GF-D8 (cell line): Measurements from ENCODE around the gene SF3A1.
"Not testable (repeated sequence)": the region's sequence is repeated elsewhere in the genome, so short reads cannot be mapped to it uniquely, and the experiment has no call there.

Source experiments
- DNase-seq: peaks from one replicate; lab custom pipeline; 2025; lab: John Stamatoyannopoulos, UW

Gene SF3A1

DNA sequence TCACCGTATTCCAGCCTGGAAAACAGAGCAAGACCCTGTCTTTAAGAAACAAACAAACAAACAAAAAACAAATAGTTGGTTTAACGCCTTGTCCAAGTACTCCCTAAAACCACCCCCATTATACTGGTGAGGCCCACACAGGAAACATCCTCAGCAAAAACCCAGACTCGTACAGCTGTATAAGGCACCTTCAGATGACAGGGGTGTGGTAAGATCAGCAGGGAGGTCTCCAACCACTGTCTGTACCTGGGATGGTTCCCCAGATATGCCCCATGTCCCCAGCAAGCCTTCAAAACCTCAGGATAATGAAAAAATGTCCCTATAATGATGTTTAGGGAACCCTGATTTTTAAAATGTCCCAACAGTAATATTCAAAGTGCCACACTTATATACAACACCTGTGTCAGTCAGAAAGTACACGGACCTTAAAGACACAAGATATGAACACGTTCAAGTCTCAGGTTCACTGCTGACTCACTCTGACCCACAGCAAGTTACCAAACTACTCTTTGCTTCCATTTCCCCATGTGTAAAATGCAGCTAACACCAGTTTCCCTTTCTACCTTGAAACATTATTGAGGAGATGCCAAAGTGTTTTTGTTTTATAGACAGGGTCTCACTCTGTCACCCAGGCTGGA is 9.3 kb downstream of the SF3A1 start:
- no peak for DNase-seq

DNA sequence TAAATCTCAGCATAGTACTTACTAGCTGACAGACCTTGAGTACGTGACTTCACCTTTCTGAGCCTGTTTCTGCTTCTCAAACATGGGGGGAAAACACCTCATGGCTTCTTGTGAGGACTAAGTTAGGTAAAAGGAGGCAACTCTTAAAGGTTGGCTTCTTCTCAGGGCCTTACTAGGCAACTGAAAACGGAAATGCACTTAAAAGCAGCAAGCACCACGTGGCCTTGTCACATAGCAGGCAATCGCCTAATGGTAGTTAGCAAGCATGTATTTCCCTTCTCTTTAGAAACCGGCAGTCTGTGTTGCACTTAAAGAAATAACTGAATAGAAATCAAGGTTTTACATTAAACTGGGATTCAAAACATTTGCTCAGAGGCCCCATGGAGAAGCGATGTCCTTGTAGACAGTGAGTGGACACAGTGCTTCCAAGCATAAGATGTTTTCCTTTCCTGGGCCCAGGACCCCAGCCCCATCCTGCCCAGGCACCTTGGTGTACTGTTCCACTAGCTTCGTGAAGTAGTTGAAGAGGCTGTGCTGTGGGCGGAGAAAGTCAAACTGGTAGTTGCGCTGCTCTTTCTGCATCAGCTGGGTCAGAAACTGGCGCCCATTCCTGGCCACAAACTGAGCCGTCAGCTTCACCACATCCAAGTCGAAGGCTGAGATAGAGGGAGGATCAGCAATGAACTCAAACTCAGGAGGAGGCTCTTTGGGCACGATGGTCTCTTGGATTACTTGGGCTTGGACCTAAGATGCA is 12.1 kb downstream of the SF3A1 start:
- DNase-seq, result no peak

DNA sequence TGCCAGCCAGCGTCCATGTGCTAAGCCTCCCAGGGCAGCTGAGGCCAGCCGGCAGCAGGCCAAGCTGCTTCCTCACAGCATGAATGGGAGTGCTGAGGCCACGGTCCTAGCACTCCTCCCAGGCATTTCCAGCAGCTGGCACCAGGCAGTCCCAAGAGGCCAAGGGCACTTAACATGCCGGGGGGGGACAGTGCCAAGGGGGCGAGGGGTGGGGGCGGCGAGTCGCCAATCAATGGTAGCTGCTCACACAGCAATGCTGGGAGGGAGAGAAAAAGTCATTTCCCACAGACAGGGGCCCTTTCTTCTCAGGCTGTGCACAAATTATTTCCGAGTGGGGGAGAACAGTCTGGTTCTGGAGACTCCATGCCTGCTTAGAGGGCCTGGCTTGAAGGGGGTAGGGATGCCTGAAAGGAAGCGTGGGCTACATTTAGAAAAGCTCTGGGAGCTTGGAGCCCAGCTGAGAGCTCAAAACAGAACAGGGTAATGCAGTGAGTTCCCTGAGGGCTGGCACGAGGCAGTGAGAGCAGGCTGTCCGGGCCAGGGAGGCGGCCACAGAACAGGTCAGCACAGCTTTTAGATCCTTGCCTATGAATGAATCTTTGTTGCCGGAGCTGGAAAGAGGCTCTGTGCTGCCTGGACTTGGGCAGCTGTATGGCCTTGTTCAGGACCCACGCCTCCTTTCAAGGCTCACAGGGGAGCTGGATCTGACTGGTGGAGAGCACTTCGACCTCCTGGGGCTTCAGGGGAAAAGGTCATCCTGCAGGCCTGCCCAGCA is 15.6 kb downstream of the SF3A1 start:
- no peak for DNase-seq

DNA sequence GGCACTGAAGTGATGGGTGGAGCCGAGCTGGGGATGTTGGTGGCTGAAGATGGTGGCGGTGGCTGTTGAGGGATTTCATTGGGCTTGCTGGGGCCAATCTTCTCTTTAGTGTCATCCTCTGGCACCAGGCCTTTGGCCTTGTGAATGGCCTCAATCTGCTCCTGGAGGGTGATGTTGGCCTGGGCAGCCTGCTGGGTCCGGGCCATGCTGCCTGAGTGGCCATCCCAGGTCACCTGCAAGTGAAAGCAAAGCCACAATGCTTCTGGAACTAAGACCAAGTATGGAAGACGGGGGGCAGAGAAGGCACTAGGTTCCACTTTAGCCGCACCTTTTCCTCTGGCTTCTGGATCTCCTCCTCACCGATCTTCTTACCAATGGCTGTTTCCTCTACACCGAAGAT is 17.9 kb downstream of the SF3A1 start:
- no peak for DNase-seq

DNA sequence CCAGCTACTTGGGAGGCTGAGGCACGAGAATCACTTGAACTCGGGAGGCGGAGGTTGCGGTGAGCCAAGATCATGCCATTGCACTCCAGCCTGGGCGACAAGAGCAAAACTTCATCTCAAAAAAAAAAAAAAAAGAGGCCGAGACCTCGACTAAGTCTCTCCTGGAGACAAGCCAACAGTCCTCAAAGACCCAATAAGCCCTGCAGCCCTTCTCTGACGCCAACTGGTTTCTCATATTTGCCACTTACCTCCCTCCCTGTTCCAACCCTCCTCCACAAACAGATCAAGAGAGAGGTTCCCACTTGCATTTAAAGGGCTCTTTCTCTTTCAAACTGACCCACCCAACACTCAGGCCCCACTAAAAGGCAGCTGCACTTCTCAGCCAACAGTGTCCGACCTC is 18.4 kb downstream of the SF3A1 start:
- not testable (repeated sequence) for DNase-seq

DNA sequence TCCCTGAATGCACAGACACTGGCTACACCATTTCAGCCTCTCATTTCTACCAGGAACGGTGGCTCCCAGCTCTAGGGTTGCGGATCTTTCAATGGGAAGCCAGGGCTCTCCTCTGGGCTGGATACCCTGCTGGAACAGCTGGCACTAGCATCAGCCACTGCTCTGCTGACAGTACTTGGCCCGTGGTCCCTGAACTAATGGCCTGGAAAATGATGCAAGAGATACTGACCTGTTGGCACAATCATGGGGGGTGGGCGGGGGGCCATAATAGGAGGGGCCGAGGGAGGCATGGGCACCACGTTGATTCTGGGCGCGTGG is 19.3 kb downstream of the SF3A1 start:
- DNase-seq, result no peak

DNA sequence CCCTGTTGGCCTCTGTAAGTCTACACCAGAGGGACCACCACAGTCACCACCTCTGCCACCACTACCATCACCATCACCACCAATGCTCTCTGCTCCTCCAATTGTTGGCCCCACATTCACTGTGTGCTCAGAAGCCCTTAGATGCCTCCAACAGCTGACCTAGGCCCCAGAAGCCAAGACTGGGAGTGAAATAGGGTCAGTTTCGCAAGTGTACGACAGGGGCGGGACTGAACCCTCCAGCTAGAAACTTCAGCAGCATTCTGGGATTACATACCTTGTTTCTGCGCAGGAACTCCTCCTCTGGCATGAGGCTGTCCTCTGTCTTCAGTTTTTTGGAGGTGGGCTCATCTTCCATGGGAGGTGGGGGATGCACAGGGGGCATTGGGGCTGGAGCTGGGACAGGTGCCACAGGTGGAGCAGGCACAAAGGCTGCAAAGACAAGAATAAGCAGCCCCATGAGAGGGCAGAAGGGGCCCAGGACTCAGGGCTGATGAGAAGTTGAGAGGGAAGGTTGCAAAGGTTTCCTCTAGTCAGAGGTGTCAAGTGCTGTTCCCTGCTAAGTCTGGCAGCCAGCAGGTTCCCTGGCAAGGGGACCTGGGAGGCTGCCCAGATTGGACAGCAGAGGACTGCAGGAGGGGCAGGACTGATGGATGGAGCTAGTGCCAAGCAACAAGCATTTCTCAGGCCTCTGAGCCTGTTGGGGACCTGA is 19.8 kb downstream of the SF3A1 start:
- no peak for DNase-seq

DNA sequence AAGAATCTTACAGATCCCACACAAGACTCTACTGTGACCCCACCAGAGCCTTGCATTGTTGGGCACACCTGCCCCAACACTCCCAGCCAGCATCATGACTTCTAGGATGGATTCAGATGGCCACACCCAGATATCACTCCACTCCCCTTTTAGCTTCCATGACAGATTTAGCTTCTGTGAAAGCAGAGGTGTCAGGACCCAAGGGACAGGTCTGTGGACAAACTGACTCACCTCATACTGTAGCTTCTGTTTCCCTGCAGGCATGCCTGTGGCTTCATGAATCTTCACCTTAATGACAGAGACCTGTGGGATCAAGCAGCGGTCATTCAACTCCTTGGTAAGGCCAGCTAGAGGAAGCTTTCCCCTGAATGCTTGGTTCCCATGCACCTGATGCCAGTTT is 21.5 kb downstream of the SF3A1 start:
- no peak for DNase-seq

DNA sequence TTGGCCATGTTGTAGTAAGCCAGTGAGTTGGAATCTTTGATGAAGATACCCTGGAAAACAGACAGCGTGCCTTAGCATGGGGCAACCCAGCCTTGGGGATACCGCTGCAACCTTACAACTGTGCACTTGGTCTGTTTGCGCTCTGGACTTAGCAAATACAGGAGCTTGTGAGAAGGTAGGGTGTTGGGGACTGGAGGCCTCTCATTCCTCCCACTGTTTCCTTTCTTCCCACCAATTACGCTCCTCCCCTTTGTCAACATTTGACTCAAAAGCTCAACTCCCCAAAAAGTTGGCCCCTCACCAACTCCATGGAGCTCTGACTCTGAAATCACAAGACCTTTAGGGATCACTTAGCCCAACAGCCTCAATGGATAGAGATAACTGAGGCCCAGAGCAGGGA is 22.0 kb downstream of the SF3A1 start:
- DNase-seq, result no peak

DNA sequence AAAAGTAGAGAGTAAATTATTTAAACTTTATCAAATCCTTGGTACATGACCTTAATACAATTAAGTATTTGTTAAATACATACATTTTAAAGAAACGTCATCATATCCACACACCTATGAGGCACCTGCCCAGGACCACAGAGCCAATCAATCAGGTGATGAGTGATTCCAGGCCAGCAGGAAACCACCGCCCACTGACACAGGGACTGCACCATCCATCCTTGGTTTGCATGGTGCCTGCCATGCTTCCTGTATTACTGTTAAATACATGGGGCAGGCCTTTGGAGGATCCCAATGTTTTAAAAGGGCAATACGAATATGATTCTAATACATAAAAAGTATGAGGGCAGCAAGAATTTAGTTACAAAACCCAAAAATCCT is 23.0 kb downstream of the SF3A1 start:
- DNase-seq, result no peak

DNA sequence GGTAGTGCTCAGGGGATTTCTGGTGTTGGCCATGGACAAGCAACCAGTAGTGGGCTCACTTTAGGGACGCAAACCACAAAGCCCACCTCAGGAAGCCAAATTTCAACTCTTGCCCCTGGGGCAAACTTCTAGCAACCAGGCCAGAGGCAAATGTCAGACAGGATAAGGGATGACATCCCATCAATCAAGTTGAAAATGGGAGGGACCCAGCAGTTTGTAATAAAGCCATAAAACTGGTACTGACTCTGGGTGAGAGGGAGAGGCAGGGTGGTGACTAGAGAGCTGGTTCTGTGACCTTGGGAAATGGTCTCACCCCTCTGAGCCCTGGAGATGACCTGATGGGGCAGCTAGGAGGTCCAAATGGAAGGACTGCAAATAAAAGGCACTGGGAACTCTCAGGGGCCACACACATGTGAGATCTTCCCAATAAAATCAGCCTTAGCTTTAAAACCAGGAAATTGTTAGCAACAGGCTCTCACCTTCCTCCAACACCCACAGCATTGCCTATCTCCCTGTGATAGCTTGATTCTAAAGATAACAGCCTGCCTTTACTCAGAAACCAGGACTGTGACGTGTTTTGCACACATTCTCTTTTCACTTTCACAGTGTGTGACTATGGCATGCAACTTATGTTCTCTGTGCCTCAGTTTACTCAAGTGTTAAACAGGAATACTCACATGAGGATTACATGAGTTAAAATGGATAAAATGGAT is 23.5 kb downstream of the SF3A1 start:
- DNase-seq, result no peak

DNA sequence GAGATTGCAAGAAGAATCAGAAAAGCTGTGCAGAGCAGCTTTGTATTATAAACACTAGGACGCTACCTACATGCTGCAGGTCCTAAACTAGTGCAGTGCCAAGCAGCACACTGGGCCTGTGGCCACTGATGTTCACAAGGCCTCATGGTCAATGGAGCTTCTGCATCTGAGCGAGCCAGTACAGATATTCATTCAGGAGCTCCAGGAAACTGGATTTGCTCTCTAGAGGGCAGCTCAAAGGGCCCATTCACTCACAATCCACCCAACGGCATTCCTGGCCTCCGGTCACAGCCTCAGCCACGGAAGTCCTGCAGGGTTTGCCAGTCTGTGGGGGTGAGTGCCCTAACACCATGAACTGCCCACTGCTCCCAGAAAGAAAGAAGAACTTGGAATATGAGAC is 24.1 kb downstream of the SF3A1 start:
- DNase-seq, result no peak

DNA sequence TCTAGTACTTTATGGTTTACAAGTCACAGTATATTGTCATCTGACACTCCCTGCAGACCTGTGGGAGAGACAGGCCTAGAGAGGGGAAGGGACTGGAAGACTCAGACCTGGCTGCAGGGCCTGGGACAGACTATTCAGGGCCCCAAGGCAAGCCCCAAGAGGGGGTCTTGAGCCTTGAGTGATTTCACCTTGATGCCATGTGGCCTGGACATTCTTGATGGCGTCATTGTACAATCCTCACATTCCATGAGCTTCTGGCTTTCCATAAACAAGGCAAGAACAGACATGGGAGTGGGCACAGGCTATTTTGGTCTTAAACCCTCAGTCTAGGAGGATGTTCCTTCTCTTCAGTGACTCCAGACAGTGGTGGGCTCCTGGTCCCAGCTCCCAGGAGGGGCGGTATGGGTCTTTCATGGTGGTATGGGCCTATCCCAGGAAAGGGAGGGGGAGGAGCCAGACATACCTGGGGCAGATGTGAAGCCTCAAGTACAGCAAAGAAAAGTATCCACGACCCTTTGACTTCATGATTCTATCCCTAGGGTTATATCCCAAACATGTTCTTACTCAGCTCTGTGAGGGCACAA is 28.1 kb downstream of the SF3A1 start:
- DNase-seq, result no peak

DNA sequence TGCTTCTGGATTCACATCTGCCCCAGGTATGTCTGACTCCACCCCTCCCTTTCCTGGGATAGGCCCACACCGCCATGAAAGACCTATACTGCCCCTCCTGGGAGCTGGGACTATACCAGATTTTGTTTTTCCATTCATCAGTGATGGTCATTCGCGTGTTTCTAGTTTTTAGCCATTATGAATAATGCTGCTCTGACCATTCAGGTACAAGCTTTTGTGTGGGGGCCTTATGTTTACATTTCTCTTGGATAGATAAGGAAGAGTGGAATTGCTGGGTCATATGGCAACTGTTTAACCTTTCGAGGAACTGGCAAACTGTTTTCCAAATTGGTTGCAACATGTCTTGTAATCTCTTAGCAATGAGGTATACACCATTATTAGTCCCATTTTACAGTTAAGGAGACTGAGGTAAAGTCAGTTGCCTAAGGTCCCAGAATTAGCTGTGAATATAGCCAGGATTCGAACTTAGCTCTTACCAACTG is 28.8 kb downstream of the SF3A1 start:
- no peak for DNase-seq

DNA sequence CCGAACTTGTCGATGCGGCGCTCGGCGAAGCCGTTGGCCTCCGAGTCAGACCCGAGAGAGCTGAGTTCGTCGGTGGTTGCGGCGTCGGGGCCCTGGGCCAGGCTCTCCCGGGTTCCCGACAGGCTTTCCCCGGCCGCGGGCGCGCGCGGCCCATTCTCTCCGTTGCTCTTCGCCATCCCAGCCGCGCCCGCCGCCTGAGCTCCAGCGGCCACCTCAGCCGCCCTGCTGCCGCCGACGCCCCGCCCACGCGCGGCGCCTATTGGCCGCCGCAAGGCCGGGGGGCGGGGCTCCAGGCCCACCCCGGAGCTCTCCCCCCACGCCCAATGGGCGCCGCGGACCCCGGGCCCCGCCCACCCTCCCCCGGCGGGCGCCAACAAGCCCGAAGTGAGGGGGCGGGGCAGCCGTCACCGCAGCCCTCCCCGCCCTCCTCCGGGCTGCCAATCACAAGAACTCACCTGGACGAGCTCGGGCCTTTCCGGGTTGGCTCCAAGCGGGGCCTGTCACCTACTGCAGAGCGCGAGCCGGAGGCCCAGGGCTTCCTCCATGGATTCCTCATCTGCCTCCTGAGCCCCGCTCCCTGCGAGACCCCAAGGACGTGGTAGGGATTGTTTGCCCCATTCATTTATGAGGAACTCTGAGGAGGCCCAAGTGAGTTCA is 29.9 kb downstream of the SF3A1 start, which contains the start of gene TBC1D10A:
TBC1D10A (minus strand) TSS at position 236 of the 657 bp plus-strand sequence; CDS start at position 176, 60 bp downstream.
- DNase-seq, result peak; percentile 74

DNA sequence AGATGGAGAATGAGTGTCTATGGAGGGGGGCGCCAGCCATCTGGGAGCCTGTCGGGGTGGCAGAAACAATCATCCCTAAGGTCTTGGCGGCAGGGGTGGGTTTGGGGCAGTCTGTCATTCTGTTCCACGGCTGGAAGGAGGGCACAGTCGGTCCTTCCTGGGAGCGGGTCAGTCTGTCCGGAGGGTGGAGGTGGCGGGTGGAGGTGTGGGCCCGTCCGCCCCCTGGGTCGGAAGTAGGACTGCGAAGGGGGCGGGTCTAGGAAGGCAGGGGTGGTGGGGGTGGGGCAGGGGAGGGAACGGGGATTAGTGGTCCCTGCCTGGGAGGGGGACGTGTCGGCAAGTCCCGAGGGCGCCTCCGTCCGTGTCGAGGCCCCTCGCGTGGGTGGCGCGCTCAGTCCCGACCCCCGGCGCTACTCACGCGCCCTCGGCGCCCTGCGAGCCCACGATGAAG is 30.4 kb downstream of the SF3A1 start:
- no peak for DNase-seq

DNA sequence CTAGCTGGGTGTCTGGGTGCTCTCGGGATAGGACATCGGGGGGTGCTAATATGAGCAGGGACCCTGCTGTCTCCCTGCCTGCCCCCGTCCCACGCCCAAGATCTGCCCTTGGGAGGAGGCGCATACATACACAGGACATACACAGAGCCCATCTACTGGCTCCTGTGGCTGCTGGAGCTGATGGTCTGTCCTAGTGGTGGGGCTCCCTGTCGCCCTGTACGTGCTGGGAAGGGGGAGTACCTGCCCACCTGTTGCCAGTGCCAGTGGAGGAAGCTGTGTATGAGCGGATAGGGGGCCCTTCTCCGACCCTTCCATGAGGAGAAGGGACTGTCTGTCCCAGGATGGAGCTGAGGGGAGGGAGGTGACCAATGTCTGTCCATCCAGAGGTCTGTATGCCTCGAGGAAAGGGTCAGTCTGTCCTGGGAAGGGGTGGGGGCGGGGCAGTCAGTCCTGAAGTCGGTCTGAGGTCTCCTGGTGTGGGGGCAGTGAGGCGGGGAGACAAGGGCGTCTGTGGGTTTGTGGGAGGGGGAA is 30.9 kb downstream of the SF3A1 start:
- DNase-seq, result no peak

DNA sequence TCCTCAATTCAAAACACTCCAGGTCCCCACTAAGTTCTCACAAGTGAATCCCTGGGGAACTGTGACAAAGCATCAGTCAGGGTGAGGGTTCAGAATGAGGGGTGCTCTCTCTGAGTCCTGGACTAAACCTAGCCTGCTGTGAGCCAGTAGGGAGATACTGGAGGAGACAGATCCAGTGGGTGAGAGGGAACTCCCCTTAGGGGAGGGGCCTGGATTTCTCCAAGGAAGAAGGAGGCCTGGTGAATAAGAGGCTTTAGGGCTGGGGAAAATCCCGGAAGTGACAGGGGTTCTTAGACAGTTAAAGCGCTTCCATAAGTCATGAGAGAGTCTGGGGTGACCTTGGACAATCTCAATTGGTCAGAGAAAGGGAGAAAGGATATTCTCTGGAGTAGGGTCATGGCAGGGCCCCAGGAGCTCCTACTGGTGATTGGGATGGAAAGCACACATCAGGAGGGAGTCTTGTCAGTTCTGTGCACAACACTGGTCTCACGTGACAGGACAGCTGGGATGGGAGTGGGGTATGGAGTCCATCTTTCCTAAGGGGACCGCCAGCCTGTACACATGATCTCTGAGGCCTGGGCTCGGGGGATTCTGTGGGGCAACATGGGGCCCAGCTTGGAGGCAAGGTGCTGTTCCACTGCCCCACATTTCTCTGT is 31.5 kb downstream of the SF3A1 start:
- DNase-seq, result no peak

DNA sequence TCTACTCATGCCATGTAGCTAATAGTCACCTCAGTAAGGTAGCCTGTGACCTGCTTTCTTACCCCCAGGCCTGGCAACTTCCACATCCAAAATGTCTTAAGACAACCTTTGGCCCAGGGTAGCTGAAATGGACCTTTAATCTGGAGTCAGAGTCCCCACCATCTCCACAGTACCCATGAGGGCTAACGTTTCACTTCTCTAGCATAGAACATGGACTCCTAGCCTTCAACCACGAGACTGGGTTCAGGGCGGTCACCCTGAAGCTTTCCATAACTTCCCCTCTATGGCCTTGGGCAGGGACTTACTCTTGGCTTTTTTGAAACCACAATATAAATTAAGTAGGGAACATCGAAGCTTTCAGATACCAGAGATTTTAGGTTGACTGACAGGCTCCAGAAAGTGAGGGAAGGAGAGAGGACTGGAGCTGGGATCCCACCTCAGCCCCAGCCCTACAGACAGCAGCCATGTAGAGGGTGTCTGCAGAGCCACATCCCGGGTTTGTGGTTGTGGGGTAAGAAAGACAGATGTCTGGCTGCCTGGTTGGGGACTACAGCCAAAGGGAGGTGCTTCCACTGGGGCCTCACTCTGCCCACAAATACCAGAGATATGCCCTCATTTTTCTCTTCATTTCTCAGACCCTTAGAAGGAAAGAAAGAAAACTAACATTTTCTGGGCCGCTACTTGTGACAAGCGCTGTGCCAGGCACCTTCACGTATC is 32.5 kb downstream of the SF3A1 start:
- DNase-seq, result peak; percentile 23
